22Rv1 (cell line): Measurements from ENCODE around the gene ARHGEF38.

ENCODE experiments used
- H3K27ac ChIP-seq: fragments of 450-650 bp; 2 replicates; pipeline ENCODE4 v1.5.1; 2017
- CTCF ChIP-seq: fragments of 450-650 bp; IDR thresholded peaks from 2 replicates; pipeline ENCODE4 v1.5.1; 2017; ENCODE audit warnings: mild to moderate bottlenecking
- ZFX ChIP-seq: fragments of 450-650 bp; IDR thresholded peaks from 2 replicates; pipeline ENCODE4 v1.6.1; 2017; ENCODE audit warnings: antibody characterized with exemption, borderline replicate concordance

ARHGEF38 gene

GRCh38 chr4:105651884-105652283 is 99.5 kb downstream of the ARHGEF38 start:
- H3K27ac ChIP-seq, result no peak overlapping the region
- TF ChIP-seq CTCF (no peak), ZFX (no peak)

GRCh38 chr4:105652286-105652888 is 100.0 kb downstream of the ARHGEF38 start:
- no peak overlapping the region for H3K27ac ChIP-seq
- TF ChIP-seq ZFX (no peak), CTCF (no peak)

GRCh38 chr4:105657117-105657765 is 104.8 kb downstream of the ARHGEF38 start:
- H3K27ac ChIP-seq, result peak overlapping the region; percentile 3; the same call in 1 of the 2 replicates
- TF ChIP-seq ZFX, result no peak
- TF ChIP-seq CTCF, result no peak

- no peak overlapping the region for H3K27ac ChIP-seq
- no peak for TF ChIP-seq ZFX
- TF ChIP-seq CTCF, result no peak
Measured at GRCh38 chr4:105659190-105659589, 106.8 kb downstream of the ARHGEF38 start.

- TF ChIP-seq ZFX, result no peak
- TF ChIP-seq CTCF, result no peak
- H3K27ac ChIP-seq, result no peak overlapping the region
Measured at GRCh38 chr4:105661028-105661427, 108.6 kb downstream of the ARHGEF38 start.

GRCh38 chr4:105662935-105663675 is 110.7 kb downstream of the ARHGEF38 start:
- no peak overlapping the region for H3K27ac ChIP-seq
- no peak for TF ChIP-seq CTCF
- TF ChIP-seq ZFX, result no peak

- TF ChIP-seq ZFX, result no peak
- TF ChIP-seq CTCF, result peak; percentile 38
Measured at GRCh38 chr4:105666693-105667092, 114.3 kb downstream of the ARHGEF38 start.

More at GRCh38 chr4:105666693-105667092, 114.3 kb downstream of the ARHGEF38 start:
- no peak overlapping the region for H3K27ac ChIP-seq
